ENCODE results near the gene HIRIP3.

GRCh38 chr16:29958756-29959155 is 36.7 kb downstream of the HIRIP3 start:
- TF ChIP-seq BACH2 (CRISPR knock-in tag; IDR thresholded peaks at IDR 0.05; ENCODE audit: borderline replicate concordance) = no peak
- TF ChIP-seq PATZ1 (CRISPR knock-in tag; IDR thresholded peaks at IDR 0.05; ENCODE audit: borderline replicate concordance) = no peak
- TF ChIP-seq RARB (CRISPR knock-in tag; IDR thresholded peaks at IDR 0.05) = no peak
- TF ChIP-seq ARNTL (CRISPR knock-in tag; IDR thresholded peaks at IDR 0.05; ENCODE audit: borderline replicate concordance, low read depth) = no peak
- no peak for TF ChIP-seq ZFP3 (CRISPR knock-in tag; IDR thresholded peaks at IDR 0.05)
- TF ChIP-seq CSDC2 (CRISPR knock-in tag; IDR thresholded peaks at IDR 0.05) = no peak
- no peak for TF ChIP-seq CSRNP3 (CRISPR knock-in tag; IDR thresholded peaks at IDR 0.05)
- TF ChIP-seq CREB5 (CRISPR knock-in tag; IDR thresholded peaks at IDR 0.05; ENCODE audit: low read depth) = no peak
